GM20000 (cell line): ENCODE measurements around the gene ATG2A.

ENCODE experiments used
- DNase-seq: peaks from one replicate; pipeline ENCODE4 v3.0.0; 2012; ENCODE audit warnings: low spot score
- CTCF ChIP-seq: IDR thresholded peaks from 2 replicates; pipeline ENCODE4 v1.5.1; 2012; ENCODE audit warnings: mild to moderate bottlenecking, control low read depth; ENCODE audit errors: extremely low read depth, missing control alignments

The ATG2A gene

GRCh38 chr11:64861227-64861975, 55.6 kb downstream of the ATG2A start:
- no peak for DNase-seq
- no peak for TF ChIP-seq CTCF

GRCh38 chr11:64859542-64860414, 57.2 kb downstream of the ATG2A start:
- no peak for TF ChIP-seq CTCF
- DNase-seq = peak; percentile 93

- TF ChIP-seq CTCF = no peak
- DNase-seq = no peak
Observed at GRCh38 chr11:64858467-64859263, 58.3 kb downstream of the ATG2A start.

- no peak for TF ChIP-seq CTCF
- DNase-seq = no peak
Observed at GRCh38 chr11:64857485-64857884, 59.5 kb downstream of the ATG2A start.

- TF ChIP-seq CTCF = no peak
- DNase-seq = no peak
Observed at GRCh38 chr11:64856382-64857227, 60.4 kb downstream of the ATG2A start.

- TF ChIP-seq CTCF = no peak
- DNase-seq = no peak
Observed at GRCh38 chr11:64855596-64856304, 61.3 kb downstream of the ATG2A start.
